Psoas muscle (tissue), 8 donors: Measurements from ENCODE around the gene SRRM4. TPM values are rescaled to one million over a fixed set of nuclear protein-coding genes. Genes with fewer than 3 reads are reported as not detected.
A peak's percentile ranks its signal among the peaks of the same experiment; 100 is the strongest.

Experiments
- ATAC-seq, 4 donors: fragments of 200-7000 bp; cut with Tn5 transposase; one replicate each; pipeline ENCODE4 v1.9.1; 2020; ENCODE audit warnings: moderate library complexity in 3 of 4, mild to moderate bottlenecking in 2 of 4
- DNase-seq, 2 donors: peaks; one replicate each; pipeline ENCODE4 v3.0.0-alpha.2; 2020
- H3K27ac ChIP-seq: fragments of 200-600 bp; one replicate; pipeline ENCODE4 v1.8.0; 2022
- H3K27me3 ChIP-seq, 3 donors: fragments of 200-600 bp in 1 of 3; one replicate each; pipeline versions ENCODE4 v1.6.1 to v1.8.0; 2013 to 2022; ENCODE audit warnings: low read length in 2 of 3, mild to moderate bottlenecking in 2 of 3, moderate library complexity in 1 of 3; ENCODE audit not compliant: insufficient read depth in 3 of 3
- H3K36me3 ChIP-seq, 2 donors: fragments of 200-600 bp in 1 of 2; one replicate each; pipeline versions ENCODE4 v1.6.1 to v1.8.0; 2013 to 2022; ENCODE audit warnings: low read depth in 1 of 2, mild to moderate bottlenecking in 1 of 2, moderate library complexity in 1 of 2; ENCODE audit not compliant: insufficient read depth in 1 of 2
- H3K4me1 ChIP-seq: fragments of 200-600 bp; one replicate; pipeline ENCODE4 v1.8.0; 2022
- H3K4me3 ChIP-seq: fragments of 200-600 bp; one replicate; pipeline ENCODE4 v1.8.0; 2022; ENCODE audit warnings: mild to moderate bottlenecking
- H3K9me3 ChIP-seq: fragments of 200-600 bp; one replicate; pipeline ENCODE4 v1.8.0; 2022
- WGBS, 3 donors: extraction: QIAGEN DNeasy Blood & Tissue Kit; methylation state at CpG; one replicate each; pipeline versions ENCODE4 v1.1.6 to v1.1.7; 2013; 5-methylcytosine and 5-hydroxymethylcytosine counted together
- intact Hi-C, 2 donors: fragments of 100-400 bp; cut with DNase I; formaldehyde crosslinking; loops; one replicate each; pipeline versions ENCODE4 v1.11.0 to v1.14.2; 2022
- polyA plus RNA-seq, 3 donors: library from polyadenylated mRNA; stranded (reverse); fragments of 200-250 nt; gene quantifications; one replicate each; pipeline ENCODE4 v1.2.3, GENCODE V29; 2013
- total RNA-seq, 4 donors: library from RNA; stranded (reverse); fragmentation: NEBNext Ultra II Directional in 2 of 4; extraction: Animal tissue kit (Norgen Biotek cat#: 25700) in 2 of 4; gene quantifications; one replicate each; pipeline versions ENCODE4 v1.2.1 to v1.2.4, GENCODE V29; 2021 to 2023
- TF ChIP-seq, protein P1 (sequence below): fragments of 200-600 bp; IDR thresholded peaks from one replicate; pipeline ENCODE4 v1.8.0; 2022; ENCODE audit warnings: antibody characterized with exemption
- donor health status: healthy with polysubstance abuse.
- donor health status: DM: no; HTN: no; CAD: no; lungs with moderate emphysema.
- donor health status: Bipolar disorder and iron deficiency.
- donor health status: healthy.
- donor health status: DM: yes; HTN: yes; CAD: no.
- donor health status: DM: no; HTN: no; CAD: no.
- donor health status: DM: no; HTN: no; CAD: no.
- donor health status: DM: yes; HTN: yes; CAD: no.

SRRM4 gene
- total and polyA plus RNA-seq, 7 donors, result 0.01 to 0.19 (median 0.09) TPM

DNA sequence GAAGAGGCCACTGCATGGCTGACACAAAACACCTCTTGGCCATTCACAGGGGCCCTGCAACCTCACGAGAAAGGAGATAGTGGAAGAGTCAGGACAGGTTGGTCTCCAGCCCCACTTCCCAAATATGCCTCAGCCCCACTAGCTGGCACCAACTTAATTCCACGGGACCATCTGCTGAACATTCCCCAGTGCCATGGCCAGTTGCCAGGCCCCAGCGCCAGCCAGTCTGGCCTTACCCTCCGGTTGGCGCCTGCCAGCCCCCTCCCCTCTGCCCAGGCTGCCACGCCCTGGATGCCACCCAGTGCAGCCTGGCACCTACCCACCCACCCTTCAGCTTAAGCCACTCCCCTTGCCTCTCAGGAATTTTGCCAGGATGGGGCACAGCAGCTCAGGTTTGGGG lies 176.2 kb downstream of the SRRM4 start:
- TF ChIP-seq, protein P1, sequence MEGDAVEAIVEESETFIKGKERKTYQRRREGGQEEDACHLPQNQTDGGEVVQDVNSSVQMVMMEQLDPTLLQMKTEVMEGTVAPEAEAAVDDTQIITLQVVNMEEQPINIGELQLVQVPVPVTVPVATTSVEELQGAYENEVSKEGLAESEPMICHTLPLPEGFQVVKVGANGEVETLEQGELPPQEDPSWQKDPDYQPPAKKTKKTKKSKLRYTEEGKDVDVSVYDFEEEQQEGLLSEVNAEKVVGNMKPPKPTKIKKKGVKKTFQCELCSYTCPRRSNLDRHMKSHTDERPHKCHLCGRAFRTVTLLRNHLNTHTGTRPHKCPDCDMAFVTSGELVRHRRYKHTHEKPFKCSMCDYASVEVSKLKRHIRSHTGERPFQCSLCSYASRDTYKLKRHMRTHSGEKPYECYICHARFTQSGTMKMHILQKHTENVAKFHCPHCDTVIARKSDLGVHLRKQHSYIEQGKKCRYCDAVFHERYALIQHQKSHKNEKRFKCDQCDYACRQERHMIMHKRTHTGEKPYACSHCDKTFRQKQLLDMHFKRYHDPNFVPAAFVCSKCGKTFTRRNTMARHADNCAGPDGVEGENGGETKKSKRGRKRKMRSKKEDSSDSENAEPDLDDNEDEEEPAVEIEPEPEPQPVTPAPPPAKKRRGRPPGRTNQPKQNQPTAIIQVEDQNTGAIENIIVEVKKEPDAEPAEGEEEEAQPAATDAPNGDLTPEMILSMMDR, result no peak
- intact Hi-C loops, result no loop called here
- 26 to 32% (median 26%) methylated on average over 6 of the region's 6 CpGs for WGBS, 3 donors
- Histone ChIP-seq H3K36me3 (no peaks in the 10 kb centered on the region), H3K4me3 (peak overlapping the region; percentile 54), H3K27ac (peak overlapping the region; percentile 95), H3K9me3 (no peaks in the 10 kb centered on the region), H3K27me3 (no peaks in the 10 kb centered on the region), H3K4me1 (peaks cover 49% of the 10 kb centered on the region)
- DNase-seq (peak; percentile 83 to 96), ATAC-seq (peak; percentile 80 to 86 (median 84))

DNA sequence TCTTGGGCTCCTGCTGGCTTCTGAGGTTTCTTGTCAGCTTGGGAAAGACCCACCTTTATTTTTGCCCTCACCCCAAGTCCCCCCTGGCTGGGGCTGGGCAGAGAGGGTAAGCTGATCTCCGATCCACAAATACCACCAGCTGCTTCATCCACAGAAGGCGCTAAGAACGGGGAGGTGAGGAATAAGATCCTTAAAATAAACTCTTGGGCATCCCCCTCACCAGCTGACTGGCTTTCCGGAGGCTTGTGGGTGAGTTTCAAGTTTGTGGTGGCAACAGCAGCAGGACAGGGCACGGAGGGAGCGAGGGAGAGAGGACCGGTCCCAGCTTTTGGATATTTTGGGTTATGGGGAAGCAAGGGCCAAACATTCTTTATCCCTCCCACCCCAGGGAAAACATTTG lies 176.6 kb downstream of the SRRM4 start:
- intact Hi-C loops, result loop anchor here (1.0 to 2.0 kb wide), 2 partner anchors 19 to 20 kb away; partner anchors contain the start of gene HSPB8 (in 1 of the 2)
- peak overlapping the region; percentile 95 for H3K27ac ChIP-seq

DNA sequence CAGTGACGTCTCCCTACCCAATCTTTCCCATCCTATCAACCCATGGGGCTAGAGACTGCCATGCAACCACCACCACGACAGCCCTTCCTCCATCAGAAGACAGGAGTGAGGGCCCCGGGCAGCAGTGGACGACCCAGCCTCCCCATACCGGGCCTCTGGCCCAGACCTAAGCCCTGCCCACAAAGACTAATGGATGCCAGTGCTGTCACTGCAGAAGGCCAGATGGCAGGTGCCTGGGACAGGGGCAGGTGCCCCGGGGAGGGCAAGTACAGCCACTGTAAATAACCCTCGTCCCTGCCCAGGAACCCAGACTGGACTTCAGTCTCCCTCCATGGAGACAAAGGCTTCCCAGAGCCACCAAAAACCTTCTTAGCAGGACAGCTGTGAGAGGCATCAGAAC lies 177.1 kb downstream of the SRRM4 start:
- DNase-seq (peak; percentile 63 to 86), ATAC-seq (peak; percentile 75 to 82 (median 81))
- Histone ChIP-seq H3K27ac (peak overlapping the region; percentile 95), H3K36me3 (no peaks in the 10 kb centered on the region), H3K4me1 (peaks cover 49% of the 10 kb centered on the region), H3K4me3 (peak overlapping the region; percentile 54), H3K9me3 (no peaks in the 10 kb centered on the region), H3K27me3 (no peaks in the 10 kb centered on the region)
- TF ChIP-seq, protein P1, result no peak
- WGBS, 3 donors, result 22 to 34% (median 23%) methylated on average over 7 of the region's 7 CpGs
- intact Hi-C loops, result loop anchor here (1.0 to 2.0 kb wide), 2 partner anchors 18 to 20 kb away; partner anchors contain the start of gene HSPB8 (in 1 of the 2)

More for the DNA sequence above, 176.6 kb downstream of the SRRM4 start:
- Histone ChIP-seq H3K27me3 (no peaks in the 10 kb centered on the region), H3K36me3 (no peaks in the 10 kb centered on the region), H3K4me3 (peak overlapping the region; percentile 54), H3K9me3 (no peaks in the 10 kb centered on the region), H3K4me1 (peaks cover 49% of the 10 kb centered on the region)
- TF ChIP-seq, protein P1, result no peak
- ATAC-seq (peak; percentile 85 to 90 (median 86)), DNase-seq (peak; percentile 55 to 83)
- WGBS, 3 donors, result 22 to 30% (median 25%) methylated on average over 7 of the region's 7 CpGs

DNA sequence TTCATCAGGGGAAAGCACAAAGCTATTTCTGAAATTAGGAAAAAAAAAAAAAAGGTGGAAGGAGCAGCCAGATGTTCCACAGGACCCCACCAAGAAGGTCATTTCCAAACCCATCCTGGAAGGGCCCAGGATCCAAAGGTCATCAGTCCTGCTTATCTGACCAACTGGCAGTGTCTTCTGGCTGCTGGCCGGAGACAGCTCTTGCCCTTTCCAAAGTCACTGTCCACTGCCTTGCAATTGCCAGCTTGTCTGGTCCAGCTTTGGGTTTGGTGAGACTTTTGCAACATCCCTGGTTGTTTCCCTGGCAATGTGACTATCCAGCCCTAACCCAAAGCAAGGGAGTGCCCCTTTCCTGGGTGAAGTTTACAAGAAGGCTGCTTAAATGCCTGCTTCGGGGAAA lies 178.5 kb downstream of the SRRM4 start:
- ATAC-seq (no peak), DNase-seq (peak in 1 of 2 donors; percentile 65)
- peak overlapping the region; percentile 95 for H3K27ac ChIP-seq
- intact Hi-C loops, result loop anchor here in 1 of 2 donors (2.0 kb wide), 1 partner anchor 17 kb away; no protein-coding TSS in a partner anchor
- H3K4me1 ChIP-seq, result peaks cover 43% of the 10 kb centered on the region
- WGBS, 3 donors, result 41 to 48% (median 46%) methylated on average over 2 of the region's 2 CpGs
- H3K27me3 ChIP-seq, result no peaks in the 10 kb centered on the region
- TF ChIP-seq, protein P1, result no peak
- H3K36me3 ChIP-seq, result no peaks in the 10 kb centered on the region
- H3K4me3 ChIP-seq, result no peak overlapping the region
- no peaks in the 10 kb centered on the region for H3K9me3 ChIP-seq

DNA sequence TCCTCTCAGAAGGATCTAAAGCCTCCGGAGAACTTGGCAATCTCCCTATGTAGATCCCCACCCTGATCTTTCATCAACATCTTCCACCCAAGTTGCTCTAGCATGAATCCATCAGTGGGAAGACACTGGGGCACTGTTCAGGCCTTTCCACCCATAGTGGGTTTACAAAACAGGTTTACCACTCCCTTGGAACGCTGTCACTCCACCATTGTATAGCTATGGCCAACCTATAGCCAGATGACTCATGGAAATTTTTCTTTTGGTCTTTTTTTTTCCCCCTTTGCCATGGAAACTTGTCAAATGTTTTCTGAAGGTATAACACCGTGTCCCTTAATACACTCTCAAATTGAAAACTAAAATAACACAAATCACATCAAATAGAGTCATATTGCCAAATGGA lies 186.6 kb downstream of the SRRM4 start:
- H3K27ac ChIP-seq, result no peak overlapping the region
- DNase-seq, result no peak
- TF ChIP-seq, protein P1, result no peak
- H3K4me1 ChIP-seq, result no peaks in the 10 kb centered on the region
- no peaks in the 10 kb centered on the region for H3K27me3 ChIP-seq
- intact Hi-C loops, result no loop called here
- H3K9me3 ChIP-seq, result no peaks in the 10 kb centered on the region
- no peak for ATAC-seq
- WGBS, 3 donors, result 67 to 82% (median 74%) methylated on average over 3 of the region's 3 CpGs
- H3K36me3 ChIP-seq, result no peaks in the 10 kb centered on the region
- H3K4me3 ChIP-seq, result no peak overlapping the region
